D721Med (cell line): ENCODE results near the gene COX7A1.

Source experiments
- DNase-seq: peaks from one replicate; pipeline ENCODE4 v3.0.0; 2011; ENCODE audit warnings: low spot score; ENCODE audit not compliant: insufficient read length
- FAIRE-seq: peaks from 2 replicates; lab custom pipeline; 2011; peaks lifted over from hg19 to GRCh38; lab: Jason Lieb, UNC
- TF ChIP-seq, protein P1 (sequence below): IDR thresholded peaks from 2 replicates; pipeline ENCODE4 v1.5.1; 2012; ENCODE audit warnings: mild to moderate bottlenecking, control low read depth; ENCODE audit not compliant: insufficient read depth; ENCODE audit errors: missing control alignments

COX7A1 gene

GRCh38 chr19:36115453-36116343, 36.5 kb downstream of the COX7A1 start, which contains the start of gene TBCB:
TBCB (plus strand) TSS chr19:36115468; CDS start chr19:36115561, 93 bp downstream.
- TF ChIP-seq, protein P1, sequence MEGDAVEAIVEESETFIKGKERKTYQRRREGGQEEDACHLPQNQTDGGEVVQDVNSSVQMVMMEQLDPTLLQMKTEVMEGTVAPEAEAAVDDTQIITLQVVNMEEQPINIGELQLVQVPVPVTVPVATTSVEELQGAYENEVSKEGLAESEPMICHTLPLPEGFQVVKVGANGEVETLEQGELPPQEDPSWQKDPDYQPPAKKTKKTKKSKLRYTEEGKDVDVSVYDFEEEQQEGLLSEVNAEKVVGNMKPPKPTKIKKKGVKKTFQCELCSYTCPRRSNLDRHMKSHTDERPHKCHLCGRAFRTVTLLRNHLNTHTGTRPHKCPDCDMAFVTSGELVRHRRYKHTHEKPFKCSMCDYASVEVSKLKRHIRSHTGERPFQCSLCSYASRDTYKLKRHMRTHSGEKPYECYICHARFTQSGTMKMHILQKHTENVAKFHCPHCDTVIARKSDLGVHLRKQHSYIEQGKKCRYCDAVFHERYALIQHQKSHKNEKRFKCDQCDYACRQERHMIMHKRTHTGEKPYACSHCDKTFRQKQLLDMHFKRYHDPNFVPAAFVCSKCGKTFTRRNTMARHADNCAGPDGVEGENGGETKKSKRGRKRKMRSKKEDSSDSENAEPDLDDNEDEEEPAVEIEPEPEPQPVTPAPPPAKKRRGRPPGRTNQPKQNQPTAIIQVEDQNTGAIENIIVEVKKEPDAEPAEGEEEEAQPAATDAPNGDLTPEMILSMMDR = no peak
- peak; percentile 59 for DNase-seq
- FAIRE-seq = no peak

DNA sequence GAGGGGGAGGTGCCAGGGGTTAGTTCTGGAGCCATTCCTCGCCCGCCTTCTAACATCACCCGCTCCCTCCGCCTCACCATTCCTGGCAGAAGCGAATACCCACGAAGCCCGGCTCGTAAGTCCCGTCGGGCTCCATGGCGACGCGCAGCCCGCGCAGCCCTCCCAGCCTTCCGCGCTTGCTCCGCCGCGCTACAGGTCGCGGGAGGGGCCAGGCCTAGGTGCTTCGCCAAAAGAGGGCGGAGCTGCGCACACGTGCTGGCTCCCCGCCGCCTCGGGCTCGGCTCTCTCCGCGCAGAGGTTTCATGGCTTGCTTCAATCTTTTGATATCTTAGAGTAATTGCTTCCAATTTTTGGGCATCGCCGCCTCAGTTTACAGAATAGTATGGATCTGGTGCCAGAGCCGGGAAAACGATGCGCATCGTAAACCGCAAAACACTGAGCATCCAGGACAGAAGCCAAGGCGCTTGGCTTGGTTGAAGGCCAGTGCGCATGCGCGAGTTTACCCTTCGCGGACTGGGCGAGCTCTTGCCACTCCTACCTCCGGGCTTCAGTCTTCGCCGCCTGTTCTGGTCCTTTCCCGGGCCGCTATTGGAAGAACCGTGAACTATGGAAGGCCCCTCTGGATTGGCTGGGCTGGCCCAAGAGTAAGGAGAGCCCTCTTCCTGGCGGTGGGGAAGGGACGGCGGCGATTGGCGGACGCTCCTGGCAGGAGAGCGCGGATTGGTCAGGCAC, 37.4 kb downstream of the COX7A1 start, which contains the start of gene POLR2I:
TSS of gene POLR2I (minus strand) at position 155 of the 732 bp plus-strand sequence. CDS start at position 136, 19 bp downstream.
- DNase-seq (peak; percentile 81), FAIRE-seq (no peak)

GRCh38 chr19:36113894-36114720, 38.1 kb downstream of the COX7A1 start:
- FAIRE-seq (no peak), DNase-seq (no peak)
- TF ChIP-seq, protein P1 = no peak

More for the DNA sequence above, 37.4 kb downstream of the COX7A1 start, which contains the start of gene POLR2I:
- TF ChIP-seq, protein P1 = no peak

- FAIRE-seq (no peak), DNase-seq (no peak)
- TF ChIP-seq, protein P1 = no peak
These were observed 38.8 kb downstream of the COX7A1 start for GRCh38 chr19:36113425-36113824.

GRCh38 chr19:36112678-36113077, 39.6 kb downstream of the COX7A1 start:
- FAIRE-seq (no peak), DNase-seq (no peak)
- TF ChIP-seq, protein P1 = no peak

DNA sequence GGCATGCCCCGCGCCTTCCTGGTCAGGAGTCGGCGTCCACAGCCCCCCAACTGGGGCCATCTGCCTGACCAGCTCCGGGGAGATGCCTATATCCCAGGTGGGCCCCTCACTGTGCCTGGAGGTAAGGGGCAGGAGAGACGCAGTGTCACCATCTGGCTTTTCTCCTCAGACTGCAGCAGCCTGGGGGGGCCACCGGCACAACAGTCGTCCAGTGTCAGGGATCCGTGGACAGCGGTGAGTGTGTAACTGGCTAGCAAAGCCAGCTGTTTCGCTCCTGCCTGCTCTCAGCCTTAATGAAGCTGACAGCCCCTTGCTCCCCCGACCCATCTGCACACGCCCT, 41.1 kb downstream of the COX7A1 start:
- FAIRE-seq = no peak
- TF ChIP-seq, protein P1 = no peak
- no peak for DNase-seq
